IMR-90 (cell line): ENCODE results near the gene TGM1. TPM values are rescaled to one million over a fixed set of nuclear protein-coding genes. Genes with fewer than 3 reads are reported as not detected.

Experiments
- ATAC-seq: fragments of 200-7000 bp; cut with Tn5 transposase; 2 replicates; pipeline ENCODE4 v1.9.1; 2020; ENCODE audit warnings: low read depth, mild to moderate bottlenecking, moderate library complexity
- BruUV-seq: library from RNA; stranded (reverse); fragments of 400-500 nt; replicated peaks from 2 replicates; lab custom pipeline; 2021; lab: Mats Ljungman, UMichigan
- CTCF ChIA-PET: fragments of 300-600 bp; formaldehyde crosslinking; extraction: SDS; loops from one replicate; lab custom pipeline; 2021; ENCODE audit warnings: antibody characterized with exemption; lab: Yijun Ruan, JAX
- POLR2A ChIA-PET: fragments of 300-600 bp; sonication (Branson Sonifier 250); formaldehyde crosslinking; loops from one replicate; lab custom pipeline; 2022; ENCODE audit warnings: antibody characterized with exemption; ENCODE audit not compliant: unreplicated experiment; lab: Charles Lee
- DNase-seq: peaks from one replicate; pipeline ENCODE4 v3.0.0; 2013
- H2AFZ ChIP-seq: replicated peaks from 2 replicates; pipeline ENCODE3; 2013; ENCODE audit warnings: low read length, mild to moderate bottlenecking; ENCODE audit not compliant: poor library complexity
- H2AK5ac ChIP-seq: 2 replicates; pipeline ENCODE4 v1.6.1; 2013; ENCODE audit warnings: low read depth, low read length, inconsistent platforms
- H2AK9ac ChIP-seq: replicated peaks from 2 replicates; pipeline ENCODE3; 2013; ENCODE audit warnings: mild to moderate bottlenecking, low read depth, low read length, moderate library complexity; ENCODE audit not compliant: poor library complexity
- H2BK120ac ChIP-seq: 2 replicates; pipeline ENCODE4 v1.6.1; 2013; ENCODE audit warnings: low read depth, low read length, inconsistent platforms
- H2BK15ac ChIP-seq: 3 replicates; pipeline ENCODE4 v1.6.1; 2013; ENCODE audit warnings: low read depth, low read length, inconsistent platforms
- H2BK20ac ChIP-seq: 2 replicates; pipeline ENCODE4 v1.6.1; 2013; ENCODE audit warnings: low read depth, mild to moderate bottlenecking, inconsistent platforms, low read length, moderate library complexity
- H2BK5ac ChIP-seq: 2 replicates; pipeline ENCODE4 v1.6.1; 2013; ENCODE audit warnings: mild to moderate bottlenecking, low read depth, low read length, inconsistent platforms; ENCODE audit not compliant: poor library complexity, severe bottlenecking
- H3K14ac ChIP-seq: replicated peaks from 2 replicates; pipeline ENCODE4 v1.6.1; 2013; ENCODE audit warnings: low read depth, low read length, inconsistent platforms
- H3K18ac ChIP-seq: 2 replicates; pipeline ENCODE4 v1.6.1; 2013; ENCODE audit warnings: low read depth, low read length, control low read depth
- H3K23ac ChIP-seq: 2 replicates; pipeline ENCODE4 v1.6.1; 2013; ENCODE audit warnings: low read depth, low read length, inconsistent platforms
- H3K27ac ChIP-seq: 2 replicates; pipeline ENCODE4 v1.5.1; 2013; ENCODE audit warnings: mild to moderate bottlenecking, control low read depth, low read length; ENCODE audit not compliant: insufficient read depth
- H3K27me3 ChIP-seq: 2 replicates; pipeline ENCODE4 v1.6.1; 2013; ENCODE audit warnings: low read length; ENCODE audit not compliant: control insufficient read depth, insufficient read depth
- H3K36me3 ChIP-seq: 2 replicates; pipeline ENCODE4 v1.6.1; 2013; ENCODE audit warnings: low read length, mixed read lengths; ENCODE audit not compliant: control insufficient read depth, insufficient read depth
- H3K4ac ChIP-seq: 2 replicates; pipeline ENCODE4 v1.6.1; 2013; ENCODE audit warnings: low read depth, low read length, inconsistent platforms
- H3K4me1 ChIP-seq: 2 replicates; pipeline ENCODE4 v1.6.1; 2013; ENCODE audit warnings: low read length, mixed read lengths; ENCODE audit not compliant: control insufficient read depth, insufficient read depth
- H3K4me2 ChIP-seq: 2 replicates; pipeline ENCODE4 v1.6.1; 2013; ENCODE audit warnings: low read depth, mild to moderate bottlenecking, control low read depth, low read length, moderate library complexity
- H3K4me3 ChIP-seq: 2 replicates; pipeline ENCODE4 v1.5.1; 2013; ENCODE audit warnings: low read depth, mild to moderate bottlenecking, control low read depth, low read length, moderate library complexity; ENCODE audit not compliant: insufficient read depth
- H3K56ac ChIP-seq: 2 replicates; pipeline ENCODE4 v1.6.1; 2013; ENCODE audit warnings: low read length, inconsistent platforms; ENCODE audit not compliant: insufficient read depth; ENCODE audit errors: extremely low read depth
- H3K79me1 ChIP-seq, 2 experiments: 2 replicates each; pipeline ENCODE4 v1.6.1; 2013; ENCODE audit warnings: low read length in 2 of 2, inconsistent platforms in 1 of 2, low read depth in 1 of 2
- H3K9ac ChIP-seq: 2 replicates; pipeline ENCODE4 v1.6.1; 2013; ENCODE audit warnings: low read depth, low read length, control low read depth
- H3K9me1 ChIP-seq: 2 replicates; pipeline ENCODE4 v1.6.1; 2013; ENCODE audit warnings: low read length, inconsistent platforms; ENCODE audit not compliant: insufficient read depth
- H3K9me3 ChIP-seq: 2 replicates; pipeline ENCODE4 v1.6.1; 2013; ENCODE audit warnings: low read length; ENCODE audit not compliant: control insufficient read depth, insufficient read depth
- H4K20me1 ChIP-seq: 2 replicates; pipeline ENCODE4 v1.6.1; 2013; ENCODE audit warnings: low read length, inconsistent platforms; ENCODE audit not compliant: insufficient read depth
- H4K5ac ChIP-seq: 2 replicates; pipeline ENCODE4 v1.6.1; 2013; ENCODE audit warnings: mild to moderate bottlenecking, low read depth, low read length, control low read depth
- H4K8ac ChIP-seq, 2 experiments: 2 replicates each; pipeline ENCODE4 v1.6.1; 2013; ENCODE audit warnings: low read depth in 2 of 2, low read length in 2 of 2, control low read depth in 1 of 2, inconsistent platforms in 1 of 2
- H4K91ac ChIP-seq: 2 replicates; pipeline ENCODE4 v1.6.1; 2013; ENCODE audit warnings: low read depth, low read length, inconsistent platforms; ENCODE audit not compliant: insufficient read depth
- CTCF ChIP-seq: conservative IDR thresholded peaks from 2 replicates; pipeline ENCODE4 v1.5.1; 2012; ENCODE audit warnings: mild to moderate bottlenecking, low read depth, low read length, improper control_type of control experiment
- ELK1 ChIP-seq: fragments of 150-350 bp; IDR thresholded peaks from 2 replicates; pipeline ENCODE4 v1.6.1; 2016; ENCODE audit warnings: low read depth, mild to moderate bottlenecking, low read length, moderate library complexity, borderline replicate concordance
- MAZ ChIP-seq: IDR thresholded peaks from 2 replicates; pipeline ENCODE4 v1.6.1; 2012; ENCODE audit warnings: low read depth, mild to moderate bottlenecking, low read length, improper control_type of control experiment, moderate library complexity, borderline replicate concordance
- MXI1 ChIP-seq: IDR thresholded peaks from 2 replicates; pipeline ENCODE4 v1.6.1; 2012; ENCODE audit warnings: low read depth, mild to moderate bottlenecking, low read length, moderate library complexity, borderline replicate concordance
- NFE2L2 ChIP-seq: fragments of 150-350 bp; IDR thresholded peaks from 2 replicates; pipeline ENCODE4 v1.6.1; 2016; ENCODE audit warnings: low read depth, mild to moderate bottlenecking, low read length
- POLR2A ChIP-seq: IDR thresholded peaks from 2 replicates; pipeline ENCODE4 v1.6.1; 2012; ENCODE audit warnings: mild to moderate bottlenecking, low read depth, low read length
- RAD21 ChIP-seq: IDR thresholded peaks from 2 replicates; pipeline ENCODE4 v1.6.1; 2012; ENCODE audit warnings: low read length, improper control_type of control experiment
- RCOR1 ChIP-seq: IDR thresholded peaks from 2 replicates; pipeline ENCODE4 v1.6.1; 2012; ENCODE audit warnings: mild to moderate bottlenecking, low read length, improper control_type of control experiment; ENCODE audit not compliant: insufficient replicate concordance
- RFX5 ChIP-seq: IDR thresholded peaks from 2 replicates; pipeline ENCODE4 v1.8.0; 2012; ENCODE audit warnings: low read depth, mild to moderate bottlenecking, low read length, moderate library complexity
- USF2 ChIP-seq: fragments of 150-350 bp; IDR thresholded peaks from 2 replicates; pipeline ENCODE4 v1.6.1; 2017; ENCODE audit warnings: mild to moderate bottlenecking, antibody characterized with exemption, low read length, low read depth
- WGBS, 2 experiments: methylation state at CpG; one replicate each; pipeline versions ENCODE4 v1.1.5 to v1.1.7; 2013; ENCODE audit warnings: missing lambda C conversion rate in 2 of 2; ENCODE audit not compliant: insufficient read length in 1 of 2; ENCODE audit errors: extremely low coverage in 2 of 2; 5-methylcytosine and 5-hydroxymethylcytosine counted together
- dilution Hi-C: fragments of 300-500 bp; cut with HindIII; formaldehyde crosslinking; loops from one replicate; pipeline ENCODE4 v1.14.3; 2018; ENCODE audit warnings: low sequenced_read_pairs; ENCODE audit not compliant: unreplicated experiment
- in situ Hi-C: fragments of 300-500 bp; cut with MboI; formaldehyde crosslinking; loops from 3 replicates; pipeline ENCODE4 v1.14.3; 2019; ENCODE audit warnings: low sequenced_read_pairs, inconsistent platforms, mixed read lengths
- intact Hi-C: fragments of 100-400 bp; cut with micrococcal nuclease; formaldehyde crosslinking; loops from 2 replicates; pipeline ENCODE4 v1.10.0; 2022
- polyA plus RNA-seq, 3 experiments: library from polyadenylated mRNA; depleted of rRNA; stranded (reverse); fragments of >200 nt; gene quantifications; 2 replicates each; pipeline ENCODE4 v1.2.3, GENCODE V29; 2012; ENCODE audit warnings: low replicate concordance in 1 of 3
- total RNA-seq: library from RNA; depleted of rRNA; stranded (reverse); fragments of >200 nt; gene quantifications from 2 replicates; pipeline ENCODE4 v1.2.3, GENCODE V29; 2012

Gene TGM1
- total and polyA plus RNA-seq, 2 of the 4 experiments (the other 2 are of a cell fraction) = 0.72 to 3.3 TPM

GRCh38 chr14:24252289-24253124 lies 10.5 kb downstream of the TGM1 start:
- H3K4me3 ChIP-seq = no peak overlapping the region
- peak overlapping the region; percentile 45; the same call in 1 of the 2 replicates for H3K23ac ChIP-seq
- H3K79me1 ChIP-seq = no peaks in the 10 kb centered on the region
- peak overlapping the region; percentile 85 for H4K91ac ChIP-seq
- CTCF ChIA-PET = interaction anchor here (1.1 to 2.5 kb wide), 2 partner anchors 9 to 18 kb away, joined by 4 to 10 read pairs; partner anchors contain the start of genes RABGGTA and TINF2
- dilution Hi-C loops = no loop called here
- TF ChIP-seq RCOR1 = no peak
- no peak for TF ChIP-seq ELK1
- no peak for TF ChIP-seq RAD21
- no peak for TF ChIP-seq RFX5
- no peak for TF ChIP-seq CTCF
- no peak for TF ChIP-seq MXI1
- TF ChIP-seq MAZ = no peak
- no peak for TF ChIP-seq USF2
- TF ChIP-seq NFE2L2 = no peak
- no peak for TF ChIP-seq POLR2A
- 80% methylated on average over 1 of the region's 11 CpGs; no CpG with 5 or more reads in 1 of the 2 experiments for WGBS, 2 experiments
- H2BK20ac ChIP-seq = peak overlapping the region; percentile 81
- H3K9me3 ChIP-seq = no peaks in the 10 kb centered on the region
- peak overlapping the region; percentile 62 to 82; a peak in 3 of 4 replicates for H4K8ac ChIP-seq
- DNase-seq (no peak), ATAC-seq (no peak)
- H3K36me3 ChIP-seq = peaks cover 2% of the 10 kb centered on the region; the same call in 1 of the 2 replicates
- peaks cover 25% of the 10 kb centered on the region for H3K9me1 ChIP-seq
- H2AK5ac ChIP-seq = peak overlapping the region; percentile 83
- POLR2A ChIA-PET = interaction anchor here (2.5 kb wide), 1 partner anchor 10 kb away, joined by 7 read pairs; the partner anchor contains the start of gene TINF2
- H3K18ac ChIP-seq = peak overlapping the region; percentile 50; the same call in 1 of the 2 replicates
- H3K4me2 ChIP-seq = no peak overlapping the region
- H2AK9ac ChIP-seq = peak overlapping the region; percentile 91
- peaks cover 13% of the 10 kb centered on the region for H3K4me1 ChIP-seq
- peak overlapping the region; percentile 72; the same call in 2 of the 3 replicates for H2BK15ac ChIP-seq
- H4K5ac ChIP-seq = peak overlapping the region; percentile 53; the same call in 1 of the 2 replicates
- peak overlapping the region; percentile 82 for H3K4ac ChIP-seq
- peak overlapping the region; percentile 70 for H2AFZ ChIP-seq
- peak overlapping the region; percentile 80 for H2BK120ac ChIP-seq
- H3K27ac ChIP-seq = peak overlapping the region; percentile 11
- no TSS peak for BruUV-seq
- H3K27me3 ChIP-seq = no peaks in the 10 kb centered on the region
- peak overlapping the region; percentile 61 for H3K14ac ChIP-seq
- H3K56ac ChIP-seq = no peak overlapping the region
- H2BK5ac ChIP-seq = peak overlapping the region; percentile 78
- intact Hi-C loops = no loop called here
- H3K9ac ChIP-seq = no peak overlapping the region
- in situ Hi-C loops = no loop called here
- no peaks in the 10 kb centered on the region for H4K20me1 ChIP-seq
